HG03159 (cell line): ENCODE measurements around the gene PRKCZ.

ENCODE experiments used
- ATAC-seq: cut with Tn5 transposase; IDR thresholded peaks from one replicate; pipeline ENCODE4 v1.9.1; 2021; ENCODE audit warnings: mild to moderate bottlenecking, moderate library complexity; ENCODE audit not compliant: unreplicated experiment

The PRKCZ gene

GRCh38 chr1:2172551-2173146 lies 122.4 kb downstream of the PRKCZ start:
- no peak for ATAC-seq

GRCh38 chr1:2173546-2174347 lies 123.5 kb downstream of the PRKCZ start:
- no peak for ATAC-seq

GRCh38 chr1:2174348-2175054 lies 124.3 kb downstream of the PRKCZ start:
- ATAC-seq = no peak

- no peak for ATAC-seq
Observed at GRCh38 chr1:2175055-2175414, 124.8 kb downstream of the PRKCZ start.

GRCh38 chr1:2175681-2176454 lies 125.7 kb downstream of the PRKCZ start:
- no peak for ATAC-seq

GRCh38 chr1:2176615-2177014 lies 126.4 kb downstream of the PRKCZ start:
- ATAC-seq = no peak

- no peak for ATAC-seq
Observed at GRCh38 chr1:2177541-2177940, 127.3 kb downstream of the PRKCZ start.

- no peak for ATAC-seq
Observed at GRCh38 chr1:2177946-2178538, 127.8 kb downstream of the PRKCZ start.

- no peak for ATAC-seq
Observed at GRCh38 chr1:2178875-2179274, 128.7 kb downstream of the PRKCZ start.

- ATAC-seq = no peak
Observed at GRCh38 chr1:2179283-2180013, 129.2 kb downstream of the PRKCZ start.

GRCh38 chr1:2180297-2181245 lies 130.4 kb downstream of the PRKCZ start:
- no peak for ATAC-seq

GRCh38 chr1:2181271-2181670 lies 131.1 kb downstream of the PRKCZ start:
- ATAC-seq = no peak

GRCh38 chr1:2181752-2182151 lies 131.5 kb downstream of the PRKCZ start:
- ATAC-seq = no peak

GRCh38 chr1:2182376-2182775 lies 132.2 kb downstream of the PRKCZ start:
- ATAC-seq = no peak

- ATAC-seq = no peak
Observed at GRCh38 chr1:2183937-2184334, 133.7 kb downstream of the PRKCZ start.

- no peak for ATAC-seq
Observed at GRCh38 chr1:2184531-2184930, 134.3 kb downstream of the PRKCZ start.

- ATAC-seq = no peak
Observed at GRCh38 chr1:2184934-2185333, 134.7 kb downstream of the PRKCZ start.

- ATAC-seq = no peak
Observed at GRCh38 chr1:2185880-2186855, 136.0 kb downstream of the PRKCZ start.
